Neural progenitor cell (in vitro differentiated cells): ENCODE measurements around the gene PPP1CB. TPM values are rescaled to one million over a fixed set of nuclear protein-coding genes. Genes with fewer than 3 reads are reported as not detected.
"Not testable (repeated sequence)": the region's sequence is repeated elsewhere in the genome, so short reads cannot be mapped to it uniquely, and the experiment has no call there.

Experiments
- DNase-seq: peaks from one replicate; pipeline ENCODE4 v3.0.0-alpha.2; 2016; ENCODE audit warnings: low spot score
- H2AFZ ChIP-seq: fragments of 200-600 bp; sonication (generic); replicated peaks from 2 replicates; pipeline ENCODE4 v1.6.1; 2016; ENCODE audit warnings: antibody characterized with exemption
- H3F3A ChIP-seq: fragments of 200-600 bp; sonication (generic); 2 replicates; pipeline ENCODE4 v1.6.1; 2016; ENCODE audit warnings: antibody characterized with exemption, low read depth
- H3K27ac ChIP-seq: fragments of 200-600 bp; sonication (generic); 2 replicates; pipeline ENCODE4 v1.5.1; 2016; ENCODE audit warnings: mild to moderate bottlenecking
- H3K27me3 ChIP-seq: fragments of 200-600 bp; sonication (generic); 2 replicates; pipeline ENCODE4 v1.6.1; 2016; ENCODE audit warnings: mild to moderate bottlenecking, moderate library complexity
- H3K36me3 ChIP-seq: fragments of 200-600 bp; sonication (generic); 2 replicates; pipeline ENCODE4 v1.5.1; 2016
- H3K4me1 ChIP-seq: fragments of 200-600 bp; sonication (generic); 2 replicates; pipeline ENCODE4 v1.6.1; 2016; ENCODE audit warnings: mixed run types
- H3K4me2 ChIP-seq: fragments of 200-600 bp; sonication (generic); 2 replicates; pipeline ENCODE4 v1.6.1; 2016
- H3K4me3 ChIP-seq: fragments of 200-600 bp; sonication (generic); 2 replicates; pipeline ENCODE4 v1.5.1; 2016
- H3K79me2 ChIP-seq: fragments of 200-600 bp; sonication (generic); 2 replicates; pipeline ENCODE4 v1.6.1; 2016; ENCODE audit warnings: low read depth
- H3K9ac ChIP-seq: fragments of 200-600 bp; sonication (generic); 2 replicates; pipeline ENCODE4 v1.6.1; 2016
- H3K9me3 ChIP-seq: fragments of 200-600 bp; sonication (generic); 2 replicates; pipeline ENCODE4 v1.5.1; 2016; ENCODE audit warnings: low read depth
- H4K20me1 ChIP-seq: fragments of 200-600 bp; sonication (generic); 2 replicates; pipeline ENCODE4 v1.6.1; 2016; ENCODE audit warnings: low read depth
- H3K27ac Mint-ChIP-seq: 3 replicates; pipeline ENCODE4 v1.8.0; 2021; ENCODE audit warnings: mixed read lengths
- H3K27me3 Mint-ChIP-seq: 2 replicates; pipeline ENCODE4 v1.8.0; 2022; ENCODE audit warnings: low read depth, mild to moderate bottlenecking, inconsistent platforms, moderate library complexity, mixed read lengths; ENCODE audit not compliant: insufficient read depth
- H3K36me3 Mint-ChIP-seq: 3 replicates; pipeline ENCODE4 v1.8.0; 2021; ENCODE audit warnings: mixed read lengths
- H3K4me1 Mint-ChIP-seq: 3 replicates; pipeline ENCODE4 v1.8.0; 2021; ENCODE audit warnings: mixed read lengths
- H3K4me3 Mint-ChIP-seq: 3 replicates; pipeline ENCODE4 v1.8.0; 2021; ENCODE audit warnings: mild to moderate bottlenecking, moderate library complexity, mixed read lengths
- H3K9me3 Mint-ChIP-seq: 3 replicates; pipeline ENCODE4 v1.8.0; 2020; ENCODE audit warnings: mixed read lengths
- CTCF ChIP-seq: fragments of 200-600 bp; sonication (generic); IDR thresholded peaks from 2 replicates; pipeline ENCODE4 v1.5.1; 2017; ENCODE audit warnings: antibody characterized with exemption, mild to moderate bottlenecking
- EZH2 ChIP-seq: fragments of 200-600 bp; sonication (generic); IDR thresholded peaks from 2 replicates; pipeline ENCODE4 v1.6.1; 2017; ENCODE audit warnings: antibody characterized with exemption, mild to moderate bottlenecking, moderate library complexity
- EZH2phosphoT487 ChIP-seq: fragments of 200-600 bp; sonication (generic); IDR thresholded peaks from 2 replicates; pipeline ENCODE4 v1.6.1; 2017; ENCODE audit warnings: antibody characterized with exemption
- total RNA-seq: library from RNA; depleted of rRNA; stranded (reverse); fragments of >200 nt; gene quantifications from 2 replicates; pipeline ENCODE4 v1.2.3, GENCODE V29; 2015; ENCODE audit warnings: low replicate concordance

PPP1CB gene
- total RNA-seq, 1 donor from 2014 or later: 244 TPM

- Histone ChIP-seq H3K79me2 (no peaks in the 10 kb centered on the region), H3K9ac (no peak overlapping the region), H3K27me3 (no peaks in the 10 kb centered on the region), H3K27ac (no peak overlapping the region), H3K36me3 (no peaks in the 10 kb centered on the region), H3F3A (no peaks in the 10 kb centered on the region), H2AFZ (no peak overlapping the region), H3K4me2 (no peak overlapping the region), H4K20me1 (no peaks in the 10 kb centered on the region), H3K4me3 (no peak overlapping the region), H3K4me1 (no peaks in the 10 kb centered on the region), H3K9me3 (no peaks in the 10 kb centered on the region)
- Mint-ChIP-seq H3K9me3 (peaks cover 28% of the 10 kb centered on the region), H3K36me3 (peaks cover 12% of the 10 kb centered on the region), H3K27me3 (peaks cover 7% of the 10 kb centered on the region), H3K4me3 (no peak overlapping the region), H3K27ac (no peak overlapping the region), H3K4me1 (no peaks in the 10 kb centered on the region)
- TF ChIP-seq CTCF (no peak), EZH2phosphoT487 (no peak), EZH2 (no peak)
- DNase-seq: no peak
These were observed 15.6 kb upstream of the PPP1CB start for GRCh38 chr2:28736034-28736433.

- Mint-ChIP-seq H3K4me3 (no peak overlapping the region), H3K27ac (no peak overlapping the region), H3K27me3 (peaks cover 7% of the 10 kb centered on the region), H3K36me3 (peaks cover 16% of the 10 kb centered on the region), H3K9me3 (peaks cover 38% of the 10 kb centered on the region), H3K4me1 (no peaks in the 10 kb centered on the region)
- Histone ChIP-seq H3K27ac (no peak overlapping the region), H2AFZ (no peak overlapping the region), H3K9ac (no peak overlapping the region), H3F3A (no peaks in the 10 kb centered on the region), H3K4me3 (no peak overlapping the region), H3K36me3 (no peaks in the 10 kb centered on the region), H3K79me2 (no peaks in the 10 kb centered on the region), H4K20me1 (no peaks in the 10 kb centered on the region), H3K4me2 (no peak overlapping the region), H3K9me3 (no peaks in the 10 kb centered on the region), H3K27me3 (no peaks in the 10 kb centered on the region), H3K4me1 (no peaks in the 10 kb centered on the region)
- no peak for TF ChIP-seq EZH2phosphoT487
- no peak for TF ChIP-seq CTCF
- no peak for TF ChIP-seq EZH2
- no peak for DNase-seq
These were observed 14.0 kb upstream of the PPP1CB start for GRCh38 chr2:28737655-28738054.

GRCh38 chr2:28742619-28743018 lies 9.0 kb upstream of the PPP1CB start:
- not testable (repeated sequence) for H3K27ac Mint-ChIP-seq, H3K4me2 ChIP-seq, H3K9me3 ChIP-seq, H3K27me3 ChIP-seq, H2AFZ ChIP-seq, H3K27me3 Mint-ChIP-seq, H3K9ac ChIP-seq, DNase-seq, H3K4me3 ChIP-seq, H3K4me1 Mint-ChIP-seq, H3F3A ChIP-seq, H3K79me2 ChIP-seq, H4K20me1 ChIP-seq, H3K27ac ChIP-seq, H3K36me3 ChIP-seq, H3K4me3 Mint-ChIP-seq, H3K4me1 ChIP-seq
- H3K9me3 Mint-ChIP-seq: peaks cover 32% of the 10 kb centered on the region
- peaks cover 18% of the 10 kb centered on the region for H3K36me3 Mint-ChIP-seq

GRCh38 chr2:28745225-28745624 lies 6.4 kb upstream of the PPP1CB start:
- peaks cover 14% of the 10 kb centered on the region for H3K9me3 Mint-ChIP-seq
- Histone ChIP-seq H3K9ac (no peak overlapping the region), H3K27ac (no peak overlapping the region), H3F3A (peaks cover 3% of the 10 kb centered on the region), H3K4me1 (peaks cover 3% of the 10 kb centered on the region), H3K4me2 (no peak overlapping the region), H3K4me3 (no peak overlapping the region), H4K20me1 (no peaks in the 10 kb centered on the region), H3K36me3 (no peaks in the 10 kb centered on the region), H2AFZ (no peak overlapping the region), H3K79me2 (no peaks in the 10 kb centered on the region), H3K27me3 (no peaks in the 10 kb centered on the region), H3K9me3 (no peaks in the 10 kb centered on the region)
- peaks cover 11% of the 10 kb centered on the region for H3K36me3 Mint-ChIP-seq
- H3K4me3 Mint-ChIP-seq: no peak overlapping the region
- H3K4me1 Mint-ChIP-seq: peaks cover 10% of the 10 kb centered on the region
- TF ChIP-seq EZH2phosphoT487 (no peak), CTCF (no peak), EZH2 (no peak)
- no peak for DNase-seq
- H3K27ac Mint-ChIP-seq: no peak overlapping the region
- H3K27me3 Mint-ChIP-seq: peaks cover 2% of the 10 kb centered on the region
